K562 (cell line): ENCODE results near the gene OR6S1. TPM values are rescaled to one million over a fixed set of nuclear protein-coding genes. Genes with fewer than 3 reads are reported as not detected.

Source experiments
- ARID1B ChIP-seq: fragments of 450-650 bp; IDR thresholded peaks from 2 replicates; pipeline ENCODE4 v1.6.1; 2016; ENCODE audit warnings: antibody characterized with exemption, mild to moderate bottlenecking, inconsistent platforms
- CCNT2 ChIP-seq: IDR thresholded peaks from 2 replicates; pipeline ENCODE4 v1.6.1; 2011; ENCODE audit warnings: borderline replicate concordance, low read depth, mild to moderate bottlenecking, moderate library complexity, mixed read lengths, low read length; ENCODE audit not compliant: insufficient read length; ENCODE audit errors: extremely low read depth
- CHD2 ChIP-seq: IDR thresholded peaks from 2 replicates; pipeline ENCODE4 v1.6.1; 2011; ENCODE audit warnings: low read depth, low read length
- CREB3L1 ChIP-seq: fragments of 450-650 bp; IDR thresholded peaks from 2 replicates; pipeline ENCODE4 v1.6.1; 2014; ENCODE audit warnings: low read depth, mild to moderate bottlenecking, moderate library complexity, borderline replicate concordance
- EZH2 ChIP-seq: IDR thresholded peaks from 2 replicates; pipeline ENCODE4 v1.6.1; 2012; ENCODE audit warnings: low read depth, mild to moderate bottlenecking, inconsistent platforms, low read length, borderline replicate concordance
- FOXA3 ChIP-seq, 2 experiments: fragments of 450-650 bp in 1 of 2; sonication (generic) in 1 of 2; formaldehyde crosslinking; IDR thresholded peaks in 1 of 2; conservative IDR thresholded peaks in 1 of 2; 2 replicates each; pipeline versions ENCODE4 v1.4.0 to v1.8.0; 2020 to 2022; ENCODE audit warnings: mild to moderate bottlenecking in 2 of 2, missing genetic modification reagents in 1 of 2
- HCFC1 ChIP-seq: IDR thresholded peaks from 2 replicates; pipeline ENCODE4 v1.6.1; 2012; ENCODE audit warnings: low read depth, low read length, improper control_type of control experiment
- HMBOX1 ChIP-seq: sonication (generic); IDR thresholded peaks from 2 replicates; pipeline ENCODE4 v1.6.1; 2016
- HMGN3 ChIP-seq: IDR thresholded peaks from 2 replicates; pipeline ENCODE4 v1.6.1; 2011; ENCODE audit warnings: borderline replicate concordance, low read depth, mild to moderate bottlenecking, mixed read lengths, low read length; ENCODE audit not compliant: insufficient read length; ENCODE audit errors: extremely low read depth
- KAT7 ChIP-seq: sonication (generic); formaldehyde crosslinking; IDR thresholded peaks from 2 replicates; pipeline ENCODE4 v1.8.0; 2022; ENCODE audit warnings: missing genetic modification reagents, mild to moderate bottlenecking, borderline replicate concordance
- PATZ1 ChIP-seq: fragments of 250-450 bp; sonication (Bioruptor Pico); IDR thresholded peaks from 2 replicates; pipeline ENCODE4 v1.5.0; 2020; ENCODE audit warnings: mild to moderate bottlenecking, borderline replicate concordance
- RBBP5 ChIP-seq: fragments of 200-600 bp; sonication (generic); IDR thresholded peaks from 2 replicates; pipeline ENCODE4 v1.6.1; 2012; ENCODE audit warnings: borderline replicate concordance, mild to moderate bottlenecking, low read length, control low read depth, inconsistent platforms; ENCODE audit not compliant: insufficient read depth, poor library complexity, severe bottlenecking
- TARDBP ChIP-seq: fragments of 450-650 bp; IDR thresholded peaks from 2 replicates; pipeline ENCODE4 v1.6.1; 2016
- TEAD4 ChIP-seq, 2 experiments: sonication (generic) in 1 of 2; formaldehyde crosslinking in 1 of 2; IDR thresholded peaks; 2 replicates each; pipeline versions ENCODE4 v1.6.1 to v1.8.0; 2012 to 2022; ENCODE audit warnings: borderline replicate concordance in 1 of 2, inconsistent platforms in 1 of 2, low read length in 1 of 2, mild to moderate bottlenecking in 1 of 2, missing genetic modification reagents in 1 of 2
- TSHZ1 ChIP-seq: fragments of 250-450 bp; sonication (Bioruptor Pico); IDR thresholded peaks from 2 replicates; pipeline ENCODE4 v1.4.0; 2020; ENCODE audit warnings: mild to moderate bottlenecking, moderate library complexity
- ZNF644 ChIP-seq: fragments of 200-800 bp; sonication (Bioruptor generic); IDR thresholded peaks from 2 replicates; pipeline ENCODE4 v1.6.1; 2016; ENCODE audit warnings: low read depth, missing genetic modification characterization, missing compliant biosample characterization
- ZNF766 ChIP-seq: fragments of 200-800 bp; sonication (Bioruptor generic); conservative IDR thresholded peaks from 2 replicates; pipeline ENCODE4 v1.6.1; 2016; ENCODE audit warnings: missing genetic modification characterization, missing compliant biosample characterization
- ZSCAN29 ChIP-seq: fragments of 450-650 bp; IDR thresholded peaks from 2 replicates; pipeline ENCODE4 v1.6.1; 2017
- polyA plus RNA-seq, 8 experiments: library from polyadenylated mRNA; depleted of rRNA in 4 of 8; stranded (reverse) in 5 of 8; unstranded in 3 of 8; fragments of >200 nt; fragmentation: Nextera tagmentation in 2 of 8; fragmentation: Illumina TruSeq in 1 of 8; extraction: Ambion mirVana in 2 of 8; extraction: Trizol in 1 of 8; gene quantifications; 2 replicates each; pipeline versions ENCODE4 v1.2.1 to v1.2.3, GENCODE V29; 2011 to 2014; ENCODE audit warnings: inconsistent platforms in 1 of 8, missing spikeins in 1 of 8
- total RNA-seq, 7 experiments: library from RNA; depleted of rRNA in 6 of 7; stranded (reverse); fragments of >200 nt in 6 of 7; fragmentation: Illumina TruSeq in 2 of 7; extraction: Trizol in 2 of 7; gene quantifications; 2 replicates each; pipeline versions ENCODE4 v1.2.1 to v1.2.3, GENCODE V29; 2011 to 2021; ENCODE audit warnings: low replicate concordance in 1 of 7

OR6S1 gene
- total and polyA plus RNA-seq, 9 of the 15 experiments (the other 6 are each of a cell fraction or from before 2014, with no cell fraction given) = not detected

- no peak for TF ChIP-seq TEAD4 (IDR thresholded peaks at IDR 0.05; ENCODE audit: low read length)
- no peak for TF ChIP-seq TEAD4 (CRISPR knock-in tag; IDR thresholded peaks at IDR 0.05; ENCODE audit: borderline replicate concordance)
- no peak for TF ChIP-seq HMBOX1
- no peak for TF ChIP-seq ARID1B
- TF ChIP-seq RBBP5 = peak; percentile 80
- no peak for TF ChIP-seq TSHZ1
- TF ChIP-seq HCFC1 = no peak
- TF ChIP-seq TARDBP = no peak
- no peak for TF ChIP-seq ZNF766 (CRISPR knock-in tag)
- TF ChIP-seq PATZ1 (CRISPR knock-in tag) = no peak
- peak; percentile 76 for TF ChIP-seq CREB3L1
- no peak for TF ChIP-seq ZSCAN29
- peak; percentile 33 for TF ChIP-seq HMGN3
- TF ChIP-seq ZNF644 (tag) = no peak
- no peak for TF ChIP-seq FOXA3 (CRISPR knock-in tag; conservative IDR thresholded peaks at IDR 0.05 in 1 of 2, IDR thresholded peaks at IDR 0.05 in 1 of 2)
- TF ChIP-seq CHD2 = no peak
- TF ChIP-seq EZH2 = no peak
- TF ChIP-seq CCNT2 = no peak
- 0 out of 2 replicates have a peak, but pooled peaks have one; percentile 6 for TF ChIP-seq KAT7 (CRISPR knock-in tag)
These were observed 41.1 kb upstream of the OR6S1 start (continued) for GRCh38 chr14:20682435-20683124.
